Measurements from ENCODE around the gene HNRNPA1. TPM values are rescaled to one million over a fixed set of nuclear protein-coding genes. Genes with fewer than 3 reads are reported as not detected.

The HNRNPA1 gene
- total RNA-seq, 1 donor from 2014 or later: 598 TPM

DNA sequence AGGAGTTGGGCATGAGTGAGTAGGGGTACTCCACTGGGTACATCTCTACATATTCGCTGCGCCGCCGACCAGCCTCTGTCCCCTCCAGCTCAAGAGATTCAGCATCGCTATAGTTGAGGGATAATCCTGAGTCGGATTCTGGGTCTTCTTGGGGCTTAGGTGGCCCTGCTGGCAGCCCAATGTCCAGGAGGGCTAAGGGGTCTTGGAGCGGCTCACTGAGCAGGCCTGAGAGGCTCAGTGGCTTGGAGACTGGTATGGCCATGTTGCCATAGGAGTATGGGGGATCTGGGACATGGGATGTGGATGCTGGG is 12.4 kb downstream of the HNRNPA1 start:
- intact Hi-C loops (cut with DNase I): no loop called here
- ATAC-seq: no peak
- Histone ChIP-seq H3K9me3 (no peaks in the 10 kb centered on the region), H3K27me3 (ENCODE audit: low read depth) (no peaks in the 10 kb centered on the region), H3K36me3 (peaks cover 15% of the 10 kb centered on the region), H3K4me3 (no peak overlapping the region), H3K4me1 (peaks cover 15% of the 10 kb centered on the region), H3K27ac (no peak overlapping the region)
- no peak for TF ChIP-seq CTCF (IDR thresholded peaks at IDR 0.05)
- no peak for DNase-seq

- H3K36me3 ChIP-seq: peaks cover 6% of the 10 kb centered on the region
- H3K9me3 ChIP-seq: no peaks in the 10 kb centered on the region
- peak; percentile 75 for TF ChIP-seq CTCF (IDR thresholded peaks at IDR 0.05)
- DNase-seq (peak; percentile 80), ATAC-seq (peak; percentile 85 to 89)
- H3K27me3 ChIP-seq (ENCODE audit: low read depth): no peaks in the 10 kb centered on the region
- intact Hi-C loops (cut with DNase I): no loop called here
- peaks cover 9% of the 10 kb centered on the region for H3K4me1 ChIP-seq
- H3K4me3 ChIP-seq: no peak overlapping the region
- H3K27ac ChIP-seq: no peak overlapping the region
These were observed 13.8 kb downstream of the HNRNPA1 start for GRCh38 chr12:54294152-54294952.

- intact Hi-C loops (cut with DNase I): no loop called here
- no peak for ATAC-seq
- H3K27me3 ChIP-seq (ENCODE audit: low read depth): no peaks in the 10 kb centered on the region
- H3K9me3 ChIP-seq: no peaks in the 10 kb centered on the region
- peaks cover 9% of the 10 kb centered on the region for H3K4me1 ChIP-seq
- H3K36me3 ChIP-seq: peaks cover 6% of the 10 kb centered on the region
- no peak for DNase-seq
- no peak for TF ChIP-seq CTCF (IDR thresholded peaks at IDR 0.05)
- H3K4me3 ChIP-seq: no peak overlapping the region
- H3K27ac ChIP-seq: no peak overlapping the region
These were observed 14.5 kb downstream of the HNRNPA1 start for GRCh38 chr12:54294953-54295566.

GRCh38 chr12:54296393-54297099 is 16.0 kb downstream of the HNRNPA1 start:
- H3K27ac ChIP-seq: no peak overlapping the region
- intact Hi-C loops (cut with DNase I): no loop called here
- no peak for DNase-seq

GRCh38 chr12:54298904-54299303 is 18.4 kb downstream of the HNRNPA1 start:
- Histone ChIP-seq H3K4me3 (peak overlapping the region; percentile 44), H3K4me1 (peaks cover 37% of the 10 kb centered on the region), H3K27ac (no peak overlapping the region), H3K9me3 (no peaks in the 10 kb centered on the region), H3K36me3 (no peaks in the 10 kb centered on the region), H3K27me3 (ENCODE audit: low read depth) (no peaks in the 10 kb centered on the region)
- intact Hi-C loops (cut with DNase I): no loop called here
- TF ChIP-seq CTCF (IDR thresholded peaks at IDR 0.05): no peak
- no peak for DNase-seq
- no peak for ATAC-seq

More at GRCh38 chr12:54296393-54297099, 16.0 kb downstream of the HNRNPA1 start:
- no peak for TF ChIP-seq CTCF (IDR thresholded peaks at IDR 0.05)
- Histone ChIP-seq H3K27me3 (ENCODE audit: low read depth) (no peaks in the 10 kb centered on the region), H3K9me3 (no peaks in the 10 kb centered on the region), H3K36me3 (peaks cover 6% of the 10 kb centered on the region), H3K4me3 (peak overlapping the region; percentile 7), H3K4me1 (peaks cover 24% of the 10 kb centered on the region)
- ATAC-seq: no peak

Measured in lower lobe of right lung (tissue), 2 donors.